Neural progenitor cell (in vitro differentiated cells): ENCODE measurements around the gene SPTBN1. TPM values are rescaled to one million over a fixed set of nuclear protein-coding genes. Genes with fewer than 3 reads are reported as not detected.

Experiments
- DNase-seq: peaks from one replicate; pipeline ENCODE4 v3.0.0-alpha.2; 2016; ENCODE audit warnings: low spot score
- H2AFZ ChIP-seq: fragments of 200-600 bp; sonication (generic); replicated peaks from 2 replicates; pipeline ENCODE4 v1.6.1; 2016; ENCODE audit warnings: antibody characterized with exemption
- H3F3A ChIP-seq: fragments of 200-600 bp; sonication (generic); 2 replicates; pipeline ENCODE4 v1.6.1; 2016; ENCODE audit warnings: antibody characterized with exemption, low read depth
- H3K27ac ChIP-seq: fragments of 200-600 bp; sonication (generic); 2 replicates; pipeline ENCODE4 v1.5.1; 2016; ENCODE audit warnings: mild to moderate bottlenecking
- H3K27me3 ChIP-seq: fragments of 200-600 bp; sonication (generic); 2 replicates; pipeline ENCODE4 v1.6.1; 2016; ENCODE audit warnings: mild to moderate bottlenecking, moderate library complexity
- H3K36me3 ChIP-seq: fragments of 200-600 bp; sonication (generic); 2 replicates; pipeline ENCODE4 v1.5.1; 2016
- H3K4me1 ChIP-seq: fragments of 200-600 bp; sonication (generic); 2 replicates; pipeline ENCODE4 v1.6.1; 2016; ENCODE audit warnings: mixed run types
- H3K4me2 ChIP-seq: fragments of 200-600 bp; sonication (generic); 2 replicates; pipeline ENCODE4 v1.6.1; 2016
- H3K4me3 ChIP-seq: fragments of 200-600 bp; sonication (generic); 2 replicates; pipeline ENCODE4 v1.5.1; 2016
- H3K79me2 ChIP-seq: fragments of 200-600 bp; sonication (generic); 2 replicates; pipeline ENCODE4 v1.6.1; 2016; ENCODE audit warnings: low read depth
- H3K9ac ChIP-seq: fragments of 200-600 bp; sonication (generic); 2 replicates; pipeline ENCODE4 v1.6.1; 2016
- H3K9me3 ChIP-seq: fragments of 200-600 bp; sonication (generic); 2 replicates; pipeline ENCODE4 v1.5.1; 2016; ENCODE audit warnings: low read depth
- H4K20me1 ChIP-seq: fragments of 200-600 bp; sonication (generic); 2 replicates; pipeline ENCODE4 v1.6.1; 2016; ENCODE audit warnings: low read depth
- H3K27ac Mint-ChIP-seq: 3 replicates; pipeline ENCODE4 v1.8.0; 2021; ENCODE audit warnings: mixed read lengths
- H3K27me3 Mint-ChIP-seq: 2 replicates; pipeline ENCODE4 v1.8.0; 2022; ENCODE audit warnings: low read depth, mild to moderate bottlenecking, inconsistent platforms, moderate library complexity, mixed read lengths; ENCODE audit not compliant: insufficient read depth
- H3K36me3 Mint-ChIP-seq: 3 replicates; pipeline ENCODE4 v1.8.0; 2021; ENCODE audit warnings: mixed read lengths
- H3K4me1 Mint-ChIP-seq: 3 replicates; pipeline ENCODE4 v1.8.0; 2021; ENCODE audit warnings: mixed read lengths
- H3K4me3 Mint-ChIP-seq: 3 replicates; pipeline ENCODE4 v1.8.0; 2021; ENCODE audit warnings: mild to moderate bottlenecking, moderate library complexity, mixed read lengths
- H3K9me3 Mint-ChIP-seq: 3 replicates; pipeline ENCODE4 v1.8.0; 2020; ENCODE audit warnings: mixed read lengths
- CTCF ChIP-seq: fragments of 200-600 bp; sonication (generic); IDR thresholded peaks from 2 replicates; pipeline ENCODE4 v1.5.1; 2017; ENCODE audit warnings: antibody characterized with exemption, mild to moderate bottlenecking
- EZH2 ChIP-seq: fragments of 200-600 bp; sonication (generic); IDR thresholded peaks from 2 replicates; pipeline ENCODE4 v1.6.1; 2017; ENCODE audit warnings: antibody characterized with exemption, mild to moderate bottlenecking, moderate library complexity
- EZH2phosphoT487 ChIP-seq: fragments of 200-600 bp; sonication (generic); IDR thresholded peaks from 2 replicates; pipeline ENCODE4 v1.6.1; 2017; ENCODE audit warnings: antibody characterized with exemption
- total RNA-seq: library from RNA; depleted of rRNA; stranded (reverse); fragments of >200 nt; gene quantifications from 2 replicates; pipeline ENCODE4 v1.2.3, GENCODE V29; 2015; ENCODE audit warnings: low replicate concordance

The SPTBN1 gene
- total RNA-seq, 1 donor from 2014 or later = 94.2 TPM

DNA sequence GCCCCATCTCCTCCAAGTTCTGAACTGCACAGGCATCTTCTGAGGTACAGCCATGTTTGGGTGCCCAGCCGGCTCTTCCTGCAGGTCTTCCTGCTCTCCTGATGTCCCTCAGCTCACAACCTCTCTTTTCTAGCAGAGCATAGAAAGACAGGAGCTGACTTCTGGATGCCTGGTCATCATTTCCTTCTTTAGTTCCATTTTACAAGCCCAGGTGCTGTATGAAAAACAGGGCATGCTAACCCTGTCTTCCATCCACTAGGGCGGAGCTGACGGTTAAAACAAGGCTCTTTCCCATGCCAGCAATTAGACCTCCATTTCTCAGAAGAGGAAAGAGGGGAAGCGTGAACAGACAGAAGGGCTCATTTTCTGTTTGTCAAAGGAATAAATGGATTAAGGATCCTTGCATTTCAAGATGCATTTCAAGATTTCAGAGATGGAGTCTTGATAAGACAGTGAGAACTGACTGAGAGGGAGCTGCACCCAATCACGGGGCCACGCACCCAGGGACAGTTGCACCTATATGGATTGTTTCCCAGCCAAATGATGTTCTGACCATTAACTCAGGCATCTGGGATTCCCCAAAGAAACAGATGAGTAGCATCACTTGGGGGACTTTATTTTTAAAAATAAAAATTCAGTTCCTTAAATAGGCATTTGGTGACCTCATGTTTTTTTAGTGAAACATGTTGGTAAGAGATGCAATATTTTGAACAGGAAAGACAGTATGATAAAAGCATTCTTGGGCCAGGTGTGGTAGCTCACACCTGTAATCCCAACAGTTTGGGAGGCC, 221.5 kb downstream of the SPTBN1 start:
- TF ChIP-seq EZH2 (no peak), EZH2phosphoT487 (no peak), CTCF (no peak)
- Histone ChIP-seq H3K4me2 (no peak overlapping the region), H3K79me2 (no peaks in the 10 kb centered on the region), H3K27ac (no peak overlapping the region), H3K9ac (no peak overlapping the region), H3K4me3 (no peak overlapping the region), H2AFZ (no peak overlapping the region), H4K20me1 (no peaks in the 10 kb centered on the region), H3F3A (no peaks in the 10 kb centered on the region), H3K27me3 (no peaks in the 10 kb centered on the region), H3K4me1 (no peaks in the 10 kb centered on the region), H3K9me3 (no peaks in the 10 kb centered on the region), H3K36me3 (no peaks in the 10 kb centered on the region)
- Mint-ChIP-seq H3K36me3 (no peaks in the 10 kb centered on the region), H3K27ac (no peak overlapping the region), H3K9me3 (no peaks in the 10 kb centered on the region), H3K4me1 (no peaks in the 10 kb centered on the region), H3K4me3 (no peak overlapping the region), H3K27me3 (no peaks in the 10 kb centered on the region)
- DNase-seq = no peak

DNA sequence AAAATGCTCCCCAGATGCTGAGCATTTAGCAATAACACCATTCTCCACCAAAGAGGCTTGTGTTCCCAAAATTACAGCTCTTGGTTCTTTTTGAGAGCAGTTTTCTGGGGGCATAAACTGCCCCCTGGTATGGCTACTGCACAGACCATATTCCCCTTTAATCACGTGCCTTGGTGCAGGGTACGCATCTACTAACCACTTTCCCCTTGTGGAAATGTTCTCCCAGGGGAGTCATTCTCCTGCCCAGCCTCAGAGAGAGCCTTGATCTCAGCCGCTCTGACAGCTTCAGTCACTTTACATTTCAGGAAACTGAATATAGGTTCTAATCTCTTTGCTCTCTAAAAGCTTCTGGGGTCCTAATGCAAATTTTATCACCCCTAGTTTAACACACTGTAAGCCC, 222.6 kb downstream of the SPTBN1 start:
- H2AFZ ChIP-seq = no peak overlapping the region
- TF ChIP-seq EZH2phosphoT487 (no peak), CTCF (no peak), EZH2 (no peak)
- H3K4me1 Mint-ChIP-seq = no peaks in the 10 kb centered on the region
- no peak overlapping the region for H3K27ac Mint-ChIP-seq
- H3K4me2 ChIP-seq = no peak overlapping the region
- no peaks in the 10 kb centered on the region for H3K27me3 ChIP-seq
- no peak overlapping the region for H3K4me3 ChIP-seq
- H3K27me3 Mint-ChIP-seq = no peaks in the 10 kb centered on the region
- no peaks in the 10 kb centered on the region for H3K36me3 Mint-ChIP-seq
- H4K20me1 ChIP-seq = no peaks in the 10 kb centered on the region
- no peaks in the 10 kb centered on the region for H3F3A ChIP-seq
- H3K27ac ChIP-seq = no peak overlapping the region
- DNase-seq = no peak
- H3K4me3 Mint-ChIP-seq = no peak overlapping the region
- H3K79me2 ChIP-seq = no peaks in the 10 kb centered on the region
- H3K9me3 ChIP-seq = no peaks in the 10 kb centered on the region
- no peaks in the 10 kb centered on the region for H3K9me3 Mint-ChIP-seq
- no peaks in the 10 kb centered on the region for H3K4me1 ChIP-seq
- H3K9ac ChIP-seq = no peak overlapping the region
- no peaks in the 10 kb centered on the region for H3K36me3 ChIP-seq

GRCh38 chr2:54680397-54681041, 224.4 kb downstream of the SPTBN1 start:
- H2AFZ ChIP-seq = no peak overlapping the region
- no peak for TF ChIP-seq EZH2phosphoT487
- TF ChIP-seq CTCF = no peak
- TF ChIP-seq EZH2 = no peak
- no peak overlapping the region for H3K27ac Mint-ChIP-seq
- no peaks in the 10 kb centered on the region for H4K20me1 ChIP-seq
- H3K27ac ChIP-seq = no peak overlapping the region
- H3K4me1 Mint-ChIP-seq = no peaks in the 10 kb centered on the region
- H3K9ac ChIP-seq = no peak overlapping the region
- H3K27me3 ChIP-seq = no peaks in the 10 kb centered on the region
- no peaks in the 10 kb centered on the region for H3F3A ChIP-seq
- no peaks in the 10 kb centered on the region for H3K27me3 Mint-ChIP-seq
- no peaks in the 10 kb centered on the region for H3K9me3 ChIP-seq
- H3K4me1 ChIP-seq = no peaks in the 10 kb centered on the region
- H3K9me3 Mint-ChIP-seq = no peaks in the 10 kb centered on the region
- H3K36me3 Mint-ChIP-seq = no peaks in the 10 kb centered on the region
- no peak overlapping the region for H3K4me3 ChIP-seq
- H3K4me2 ChIP-seq = no peak overlapping the region
- DNase-seq = no peak
- H3K36me3 ChIP-seq = no peaks in the 10 kb centered on the region
- no peak overlapping the region for H3K4me3 Mint-ChIP-seq
- H3K79me2 ChIP-seq = no peaks in the 10 kb centered on the region
